OCI-LY1 (cell line): ENCODE results near the gene IYD.

Experiments used
- H2AFZ ChIP-seq: fragments of 200-600 bp; sonication (generic), shearing (Covaris generic); 2 replicates; pipeline ENCODE4 v1.6.0; 2014; ENCODE audit warnings: antibody characterized with exemption, mild to moderate bottlenecking, low read length
- H3F3A ChIP-seq: fragments of 200-600 bp; sonication (generic), shearing (Covaris generic); 2 replicates; pipeline ENCODE4 v1.6.0; 2014; ENCODE audit warnings: mild to moderate bottlenecking, antibody characterized with exemption, low read length, moderate library complexity; ENCODE audit not compliant: insufficient read depth
- H3K27ac ChIP-seq: fragments of 200-600 bp; sonication (generic); 2 replicates; pipeline ENCODE4 v1.5.1; 2014; ENCODE audit warnings: low read length, mixed run types, mild to moderate bottlenecking, low read depth; ENCODE audit not compliant: poor library complexity, severe bottlenecking
- H3K27me3 ChIP-seq: fragments of 200-600 bp; sonication (generic); 2 replicates; pipeline ENCODE4 v1.6.0; 2014; ENCODE audit warnings: antibody characterized with exemption, mild to moderate bottlenecking, low read length, moderate library complexity; ENCODE audit not compliant: insufficient read depth
- H3K36me3 ChIP-seq: fragments of 200-600 bp; sonication (generic); 2 replicates; pipeline ENCODE4 v1.6.1; 2014; ENCODE audit warnings: mild to moderate bottlenecking, antibody characterized with exemption, low read length, moderate library complexity, mixed read lengths; ENCODE audit not compliant: insufficient read depth
- H3K4me1 ChIP-seq: fragments of 200-600 bp; sonication (generic); 2 replicates; pipeline ENCODE4 v1.5.1; 2014; ENCODE audit warnings: mild to moderate bottlenecking, low read length, moderate library complexity; ENCODE audit not compliant: insufficient read depth, severe bottlenecking
- H3K4me2 ChIP-seq: fragments of 200-600 bp; sonication (generic), shearing (Covaris generic); 2 replicates; pipeline ENCODE4 v1.6.1; 2014; ENCODE audit warnings: low read length
- H3K4me3 ChIP-seq: fragments of 200-600 bp; sonication (generic); 2 replicates; pipeline ENCODE4 v1.5.1; 2014; ENCODE audit warnings: low read length, low read depth, mild to moderate bottlenecking, mixed read lengths; ENCODE audit not compliant: poor library complexity, severe bottlenecking
- H3K79me2 ChIP-seq: fragments of 200-600 bp; shearing (Covaris generic); 2 replicates; pipeline ENCODE4 v1.6.1; 2016; ENCODE audit warnings: mixed run types, low read length, mixed read lengths; ENCODE audit not compliant: insufficient read depth
- H3K9ac ChIP-seq: fragments of 200-600 bp; sonication (generic), shearing (Covaris generic); 2 replicates; pipeline ENCODE4 v1.6.1; 2014; ENCODE audit warnings: mild to moderate bottlenecking, low read length, mixed read lengths
- H3K9me2 ChIP-seq: fragments of 200-600 bp; sonication (generic), shearing (Covaris generic); 2 replicates; pipeline ENCODE4 v1.6.1; 2014; ENCODE audit warnings: low read depth, mild to moderate bottlenecking, low read length, mixed read lengths
- H3K9me3 ChIP-seq: fragments of 200-600 bp; shearing (Covaris generic); 2 replicates; pipeline ENCODE4 v1.6.1; 2014; ENCODE audit warnings: low read length, mixed read lengths
- H4K20me1 ChIP-seq: fragments of 200-600 bp; sonication (generic), shearing (Covaris generic); 2 replicates; pipeline ENCODE4 v1.6.0; 2016; ENCODE audit warnings: mild to moderate bottlenecking, low read length; ENCODE audit not compliant: insufficient read depth
- EZH2 ChIP-seq: fragments of 200-600 bp; sonication (generic), shearing (Covaris generic); IDR thresholded peaks from 2 replicates; pipeline ENCODE4 v1.8.0; 2017; ENCODE audit warnings: borderline replicate concordance, mixed run types, mild to moderate bottlenecking, antibody characterized with exemption, low read length, moderate library complexity, mixed read lengths
- TF ChIP-seq, protein P1 (sequence below): fragments of 200-600 bp; sonication (generic), shearing (Covaris generic); IDR thresholded peaks from 2 replicates; pipeline ENCODE4 v1.5.1; 2017; ENCODE audit warnings: mild to moderate bottlenecking, antibody characterized with exemption, low read length, moderate library complexity, mixed read lengths

Gene IYD

DNA sequence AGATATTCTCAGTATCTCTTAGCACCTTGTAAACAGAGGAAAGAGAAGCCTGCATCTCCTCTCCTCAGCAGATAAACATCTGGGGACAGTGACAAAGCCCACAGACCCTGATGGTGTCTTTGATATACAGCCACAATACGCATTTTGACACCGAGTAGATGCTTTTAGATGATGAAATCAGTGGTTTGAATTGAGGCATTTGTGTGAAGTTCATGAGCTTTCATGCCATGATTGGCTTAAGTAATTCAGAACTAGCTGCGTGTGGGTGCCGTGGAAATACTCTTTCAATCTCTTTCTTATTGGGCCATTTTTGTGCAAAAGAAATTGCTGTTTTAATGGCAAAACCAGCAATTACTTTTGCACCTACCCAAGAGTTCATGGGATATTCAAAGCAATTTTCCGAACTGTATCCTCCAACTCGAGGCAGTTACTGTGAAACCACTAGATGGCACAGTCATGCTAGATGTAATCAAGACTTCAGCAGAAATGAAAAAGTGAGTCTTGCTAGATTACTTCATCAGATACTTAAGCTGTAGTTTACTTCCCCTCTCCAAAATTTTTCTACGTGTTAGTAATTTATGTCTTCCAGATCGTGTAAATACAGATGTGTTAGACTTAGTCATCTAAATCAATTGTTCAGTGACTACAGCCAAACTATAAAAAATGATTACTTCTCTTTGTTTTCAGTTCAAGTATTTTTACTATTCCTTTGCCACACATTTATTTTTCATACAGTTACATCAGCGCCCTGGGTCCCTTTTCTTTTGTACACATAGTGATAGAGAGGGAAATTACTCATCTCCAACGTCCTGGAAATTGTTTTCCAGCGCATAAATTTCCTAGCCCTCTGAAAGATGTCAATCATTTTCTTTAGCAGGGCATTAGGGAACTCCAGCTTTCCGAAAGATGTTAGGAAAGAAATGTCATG lies 49.4 kb downstream of the IYD start:
- peaks cover 18% of the 10 kb centered on the region for H3K4me1 ChIP-seq
- H3K79me2 ChIP-seq = no peaks in the 10 kb centered on the region
- no peaks in the 10 kb centered on the region for H3F3A ChIP-seq
- peaks cover 14% of the 10 kb centered on the region for H3K9me3 ChIP-seq
- no peaks in the 10 kb centered on the region for H3K9me2 ChIP-seq
- H3K4me2 ChIP-seq = peak overlapping the region; percentile 67
- no peaks in the 10 kb centered on the region for H4K20me1 ChIP-seq
- H3K27ac ChIP-seq = peak overlapping the region; percentile 75
- TF ChIP-seq, protein P1, sequence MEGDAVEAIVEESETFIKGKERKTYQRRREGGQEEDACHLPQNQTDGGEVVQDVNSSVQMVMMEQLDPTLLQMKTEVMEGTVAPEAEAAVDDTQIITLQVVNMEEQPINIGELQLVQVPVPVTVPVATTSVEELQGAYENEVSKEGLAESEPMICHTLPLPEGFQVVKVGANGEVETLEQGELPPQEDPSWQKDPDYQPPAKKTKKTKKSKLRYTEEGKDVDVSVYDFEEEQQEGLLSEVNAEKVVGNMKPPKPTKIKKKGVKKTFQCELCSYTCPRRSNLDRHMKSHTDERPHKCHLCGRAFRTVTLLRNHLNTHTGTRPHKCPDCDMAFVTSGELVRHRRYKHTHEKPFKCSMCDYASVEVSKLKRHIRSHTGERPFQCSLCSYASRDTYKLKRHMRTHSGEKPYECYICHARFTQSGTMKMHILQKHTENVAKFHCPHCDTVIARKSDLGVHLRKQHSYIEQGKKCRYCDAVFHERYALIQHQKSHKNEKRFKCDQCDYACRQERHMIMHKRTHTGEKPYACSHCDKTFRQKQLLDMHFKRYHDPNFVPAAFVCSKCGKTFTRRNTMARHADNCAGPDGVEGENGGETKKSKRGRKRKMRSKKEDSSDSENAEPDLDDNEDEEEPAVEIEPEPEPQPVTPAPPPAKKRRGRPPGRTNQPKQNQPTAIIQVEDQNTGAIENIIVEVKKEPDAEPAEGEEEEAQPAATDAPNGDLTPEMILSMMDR = peak; percentile 93
- no peak for TF ChIP-seq EZH2
- 0 out of 2 replicates have a peak overlapping the region, but pooled peaks have one; percentile 76 for H2AFZ ChIP-seq
- H3K4me3 ChIP-seq = peak overlapping the region; percentile 47
- H3K27me3 ChIP-seq = no peaks in the 10 kb centered on the region
- peak overlapping the region; percentile 15 for H3K9ac ChIP-seq
- no peaks in the 10 kb centered on the region for H3K36me3 ChIP-seq

DNA sequence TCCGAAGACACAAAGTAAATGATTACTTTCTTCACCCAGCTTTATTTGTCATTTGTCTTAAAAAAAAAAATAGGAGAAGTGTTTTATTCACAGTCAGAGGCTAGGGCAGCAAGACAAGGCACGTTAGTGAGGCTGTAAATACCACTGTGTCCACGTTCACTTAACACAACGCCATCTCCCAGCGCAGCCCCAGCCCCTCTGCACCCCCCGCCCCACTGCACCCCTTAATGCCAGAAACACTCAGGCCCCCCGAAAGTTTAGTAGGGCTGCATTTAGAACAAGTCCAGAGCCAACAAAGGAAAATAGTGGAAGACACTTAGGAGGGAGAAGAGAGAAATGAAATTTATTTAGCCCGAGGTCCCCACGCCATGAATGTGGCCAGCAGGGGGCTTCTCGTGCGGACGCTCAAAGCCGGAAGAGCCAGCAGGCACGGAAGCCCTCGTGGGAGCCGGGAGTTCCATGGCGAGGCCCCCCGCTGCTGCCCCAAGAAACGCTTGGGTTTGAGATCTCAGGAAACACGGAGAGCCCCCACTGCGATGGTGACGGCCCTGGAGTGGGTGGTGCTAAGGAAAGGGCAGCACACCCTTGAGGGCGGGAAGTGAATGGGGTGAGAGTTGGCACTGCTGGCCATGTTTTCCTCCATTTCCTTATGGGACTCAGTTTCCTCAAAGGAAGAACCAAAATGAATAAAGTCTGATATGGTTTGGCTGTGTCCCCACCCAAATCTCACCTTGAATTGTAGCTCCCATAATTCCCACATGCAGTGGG lies 50.2 kb downstream of the IYD start:
- Histone ChIP-seq H3K9me3 (peaks cover 17% of the 10 kb centered on the region), H3K79me2 (no peaks in the 10 kb centered on the region), H4K20me1 (no peaks in the 10 kb centered on the region), H3K9me2 (no peaks in the 10 kb centered on the region), H3K27ac (peak overlapping the region; percentile 75), H3K4me1 (peaks cover 18% of the 10 kb centered on the region), H2AFZ (peak overlapping the region; percentile 76; the same call in 1 of the 2 replicates), H3K36me3 (no peaks in the 10 kb centered on the region), H3K9ac (peak overlapping the region; percentile 15), H3K4me3 (peak overlapping the region; percentile 47), H3K4me2 (peak overlapping the region; percentile 67), H3K27me3 (no peaks in the 10 kb centered on the region), H3F3A (no peaks in the 10 kb centered on the region)
- TF ChIP-seq, protein P1 = peak; percentile 90
- no peak for TF ChIP-seq EZH2

DNA sequence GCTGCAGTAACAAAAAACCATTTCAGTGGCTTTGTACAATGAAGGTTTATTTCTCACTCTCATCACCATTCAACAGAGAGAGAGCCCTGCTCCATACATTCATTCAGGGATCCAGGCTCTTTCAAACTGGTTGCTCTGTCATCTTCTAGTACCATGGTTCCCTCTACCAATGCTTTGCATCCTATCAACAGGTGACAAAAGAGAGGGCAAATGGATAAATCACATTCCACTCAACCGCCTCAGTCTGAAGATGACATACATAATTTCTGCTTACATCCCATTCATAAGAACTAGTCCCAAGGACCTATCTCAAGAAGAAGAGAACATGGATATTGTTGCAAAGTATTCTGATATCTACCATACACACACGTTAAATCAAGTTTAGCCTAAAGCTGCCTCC lies 51.6 kb downstream of the IYD start:
- Histone ChIP-seq H3K36me3 (no peaks in the 10 kb centered on the region), H3K79me2 (no peaks in the 10 kb centered on the region), H3K27ac (no peak overlapping the region), H4K20me1 (no peaks in the 10 kb centered on the region), H3K4me2 (no peak overlapping the region), H3K9me3 (peaks cover 28% of the 10 kb centered on the region), H3F3A (no peaks in the 10 kb centered on the region), H3K4me1 (peaks cover 18% of the 10 kb centered on the region), H3K4me3 (no peak overlapping the region), H3K9ac (no peak overlapping the region), H3K27me3 (no peaks in the 10 kb centered on the region), H2AFZ (no peak overlapping the region), H3K9me2 (no peaks in the 10 kb centered on the region)
- TF ChIP-seq, protein P1 = no peak
- TF ChIP-seq EZH2 = no peak
